Dermis microvascular lymphatic vessel endothelial cell (primary cell): Measurements from ENCODE around the gene CDC14B. TPM values are rescaled to one million over a fixed set of nuclear protein-coding genes. Genes with fewer than 3 reads are reported as not detected.

Experiments
- total RNA-seq: library from RNA; depleted of rRNA; stranded (reverse); fragments of >200 nt; gene quantifications from 2 replicates; pipeline ENCODE4 v1.2.1, GENCODE V29; 2014

The CDC14B gene
- total RNA-seq, 1 donor from 2014 or later = 5.6 TPM

Other genes starting within 250 kb of the CDC14B start
- 20.7 and 25.3 TPM in 2 replicates for gene SLC35D2, start 236.1 kb downstream of the CDC14B start, total RNA-seq
- 4.2 and 6.3 TPM in 2 replicates for gene ZNF367, start 201.5 kb downstream of the CDC14B start, total RNA-seq
- 6.0 and 6.1 TPM in 2 replicates for gene HABP4, start 169.7 kb downstream of the CDC14B start, total RNA-seq
- 25.4 and 27.2 TPM in 2 replicates for gene PRXL2C, start 35.5 kb upstream of the CDC14B start, total RNA-seq
- gene ZNF510, start 158.2 kb upstream of the CDC14B start, total RNA-seq = 11.8 and 12.8 TPM in 2 replicates
- 2.6 and 3.0 TPM in 2 replicates for gene ZNF782, start 234.7 kb upstream of the CDC14B start, total RNA-seq